Retinal pigment epithelial cell (primary cell): Measurements from ENCODE around the gene DCDC2B.

Source experiments
- DNase-seq: peaks from one replicate; pipeline ENCODE4 v3.0.0-alpha.2; 2010; ENCODE audit warnings: low read depth
- H3K4me3 ChIP-seq: 2 replicates; pipeline ENCODE4 v1.5.1; 2011; ENCODE audit warnings: mild to moderate bottlenecking, low read length, control low read depth, moderate library complexity
- CTCF ChIP-seq: conservative IDR thresholded peaks from 2 replicates; pipeline ENCODE4 v1.5.1; 2011; ENCODE audit warnings: low read depth, low read length, control low read depth, inconsistent platforms

DCDC2B gene

DNA sequence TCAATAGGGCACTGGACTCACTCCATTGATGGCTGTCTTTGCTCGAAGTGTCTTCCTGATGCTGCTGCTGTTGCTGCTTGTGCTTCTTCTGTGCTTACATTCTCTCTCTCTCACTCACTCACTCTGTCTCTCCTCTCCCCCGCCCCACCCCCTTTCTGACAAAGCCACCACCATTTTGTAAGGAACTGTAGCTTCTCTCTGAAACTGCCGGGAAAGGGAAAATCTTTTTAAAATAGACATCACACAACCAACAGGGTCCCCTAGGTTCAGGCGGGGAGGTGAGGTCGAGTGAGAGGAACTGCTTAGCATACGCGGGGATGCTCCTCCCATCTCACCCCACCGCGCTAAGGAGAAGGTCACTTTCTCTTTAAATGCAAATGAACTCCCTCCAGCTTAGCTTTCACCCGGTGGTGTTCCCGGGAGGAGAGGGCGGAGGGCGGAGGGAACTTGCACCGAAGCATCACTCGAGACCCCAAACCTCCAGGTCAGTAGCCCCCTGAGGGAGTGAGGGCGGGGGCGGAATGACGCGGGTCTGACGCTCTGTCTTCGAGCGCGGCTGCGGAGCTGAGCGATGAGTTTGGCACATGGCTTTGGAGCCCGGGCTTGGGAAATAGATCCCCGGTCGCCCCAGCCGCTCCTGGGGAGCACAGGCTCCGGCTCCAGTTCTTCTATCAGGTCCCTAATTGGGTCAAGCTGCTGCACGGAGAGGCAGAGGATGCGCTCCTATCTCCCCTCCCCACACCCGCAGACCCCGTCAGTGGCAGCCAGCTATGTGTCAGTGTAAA, 8.5 kb upstream of the DCDC2B start, which contains the start of gene CCDC28B:
Gene CCDC28B, plus strand, starts transcription at position 370 of the 785 bp plus-strand sequence. CDS start 1,341 bp downstream, outside the sequence.
- no peak for TF ChIP-seq CTCF
- peak within 1 kb of the TSS; percentile 73 for H3K4me3 ChIP-seq
- DNase-seq: no peak

- DNase-seq: no peak
- peak; percentile 18 for TF ChIP-seq CTCF
- peak overlapping the region; percentile 73 for H3K4me3 ChIP-seq
These were observed 7.7 kb upstream of the DCDC2B start for GRCh38 chr1:32201011-32201855.

- H3K4me3 ChIP-seq: peak overlapping the region; percentile 79
- TF ChIP-seq CTCF: no peak
- no peak for DNase-seq
These were observed 3.9 kb upstream of the DCDC2B start for GRCh38 chr1:32204943-32205361.

DNA sequence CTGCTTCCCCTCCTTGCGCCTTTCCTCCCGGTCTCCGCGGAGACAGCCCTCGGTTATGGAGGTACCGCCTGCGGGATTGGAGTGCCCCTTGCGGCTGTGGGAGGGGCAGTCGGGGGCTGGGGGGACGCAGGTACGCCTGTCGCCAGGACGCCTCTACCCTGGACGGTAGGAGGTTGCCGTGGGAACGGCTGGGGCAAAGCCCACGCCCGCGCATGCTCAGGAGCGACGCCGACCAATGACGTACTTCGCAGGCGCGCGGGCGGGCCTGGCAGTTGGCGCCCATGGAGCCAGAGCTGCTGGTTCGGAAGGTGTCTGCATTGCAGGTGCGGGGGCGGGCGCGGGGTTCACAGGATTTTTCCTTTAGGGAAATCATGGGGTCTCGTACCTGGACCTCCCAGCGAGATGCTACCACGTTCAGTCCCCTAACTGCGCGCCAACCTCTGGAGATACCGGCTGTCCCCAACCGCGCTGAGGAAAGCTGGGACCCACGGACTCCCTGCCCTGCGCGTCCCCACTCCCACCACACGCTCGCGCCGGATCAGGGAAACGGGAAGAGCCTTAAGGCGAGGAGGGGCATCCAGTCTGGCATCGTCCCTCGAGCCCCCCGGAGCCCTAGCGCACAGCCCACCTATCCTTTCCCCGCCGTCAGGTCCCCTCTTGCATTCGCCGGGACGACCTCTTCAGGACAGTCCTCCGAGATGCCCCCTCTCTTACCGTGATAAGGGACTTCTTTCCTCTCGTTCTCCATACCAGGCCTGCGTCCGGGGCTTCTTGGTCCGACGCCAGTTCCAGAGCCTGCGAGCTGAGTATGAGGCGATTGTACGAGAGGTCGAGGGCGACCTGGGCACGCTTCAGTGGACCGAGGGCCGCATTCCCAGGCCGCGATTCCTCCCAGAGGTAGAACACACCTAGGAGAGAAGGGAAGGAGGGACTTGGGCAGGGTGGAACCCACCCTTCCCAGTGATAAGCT, 3.2 kb upstream of the DCDC2B start, which contains the start of gene IQCC:
Gene IQCC, plus strand, starts transcription at position 271 of the 970 bp plus-strand sequence. Its CDS starts 11 bp downstream, at position 282.
- no peak for DNase-seq
- peak; percentile 20 for TF ChIP-seq CTCF
- H3K4me3 ChIP-seq: peak within 1 kb of the TSS; percentile 79

GRCh38 chr1:32208469-32208868, 420 bp upstream of the DCDC2B start:
- no peak overlapping the region for H3K4me3 ChIP-seq
- DNase-seq: no peak
- no peak for TF ChIP-seq CTCF
